NB4 (cell line): ENCODE results near the gene PDZRN3.

Source experiments
- CTCF ChIP-seq: IDR thresholded peaks from one replicate; pipeline ENCODE4 v1.5.1; 2012; ENCODE audit warnings: low read depth, low read length
- MAX ChIP-seq: IDR thresholded peaks from 2 replicates; pipeline ENCODE4 v1.6.1; 2011; ENCODE audit warnings: low read depth, low read length
- POLR2A ChIP-seq: IDR thresholded peaks from 2 replicates; pipeline ENCODE4 v1.6.1; 2011; ENCODE audit warnings: mild to moderate bottlenecking; ENCODE audit not compliant: insufficient read length; ENCODE audit errors: extremely low read depth

DNA sequence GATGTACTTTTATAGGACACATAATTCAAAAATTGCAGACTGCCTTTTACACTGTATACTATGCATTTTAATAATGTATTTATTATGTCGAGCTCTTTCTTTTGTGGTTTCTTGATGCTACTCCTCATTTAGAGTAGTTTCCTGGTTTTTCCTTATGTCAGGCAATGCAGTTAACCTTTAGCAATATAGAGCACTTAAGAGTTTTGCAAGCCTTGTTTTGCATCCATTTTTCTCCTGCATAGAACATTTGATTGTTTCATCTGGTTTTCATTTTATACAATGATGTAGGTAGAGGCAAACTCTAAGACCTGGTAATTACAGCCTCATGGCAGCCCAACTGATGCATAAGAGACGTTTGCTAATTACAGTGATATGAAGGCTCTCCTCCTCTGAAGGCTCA, 86.3 kb downstream of the PDZRN3 start:
- TF ChIP-seq CTCF (no peak), POLR2A (no peak), MAX (no peak)
